Activated naive CD4-positive, alpha-beta T cell (primary cell): ENCODE measurements around the gene KCP.

Experiments used
- DNase-seq, 4 experiments: peaks; one replicate each; lab custom pipeline; 2025; lab: John Stamatoyannopoulos, UW

KCP gene

GRCh38 chr7:128874140-128875031, 36.1 kb downstream of the KCP start:
- DNase-seq: no peak

- no peak for DNase-seq
Measured at GRCh38 chr7:128873234-128873633, 37.3 kb downstream of the KCP start.

DNA sequence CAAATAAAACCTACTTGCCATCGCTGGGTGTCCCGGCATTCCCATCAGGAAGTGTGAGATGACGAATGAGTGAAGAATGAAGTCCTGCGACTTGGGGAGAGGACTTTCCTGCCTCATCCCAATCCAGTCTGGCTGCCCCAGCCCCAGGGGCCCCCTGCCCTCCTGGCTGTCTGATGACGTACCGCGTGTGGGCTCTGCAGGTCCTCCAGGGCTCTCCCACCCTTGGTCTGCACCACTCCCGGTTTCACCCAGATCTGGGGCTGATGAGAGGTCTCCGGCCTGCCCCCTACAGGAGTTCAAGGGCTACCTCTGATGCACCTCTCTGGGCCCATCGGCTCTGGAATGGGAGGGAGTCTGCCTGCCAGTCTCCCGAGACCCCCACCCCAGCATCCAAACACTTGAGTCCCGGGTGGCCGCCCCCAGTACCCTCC, 38.1 kb downstream of the KCP start:
- DNase-seq: no peak

- no peak for DNase-seq
Measured at GRCh38 chr7:128871050-128871449, 39.5 kb downstream of the KCP start.

GRCh38 chr7:128869944-128870285, 40.6 kb downstream of the KCP start:
- no peak for DNase-seq

- peak in 1 of 4 experiments; percentile 37 for DNase-seq
Measured at GRCh38 chr7:128869138-128869943, 41.2 kb downstream of the KCP start.

DNA sequence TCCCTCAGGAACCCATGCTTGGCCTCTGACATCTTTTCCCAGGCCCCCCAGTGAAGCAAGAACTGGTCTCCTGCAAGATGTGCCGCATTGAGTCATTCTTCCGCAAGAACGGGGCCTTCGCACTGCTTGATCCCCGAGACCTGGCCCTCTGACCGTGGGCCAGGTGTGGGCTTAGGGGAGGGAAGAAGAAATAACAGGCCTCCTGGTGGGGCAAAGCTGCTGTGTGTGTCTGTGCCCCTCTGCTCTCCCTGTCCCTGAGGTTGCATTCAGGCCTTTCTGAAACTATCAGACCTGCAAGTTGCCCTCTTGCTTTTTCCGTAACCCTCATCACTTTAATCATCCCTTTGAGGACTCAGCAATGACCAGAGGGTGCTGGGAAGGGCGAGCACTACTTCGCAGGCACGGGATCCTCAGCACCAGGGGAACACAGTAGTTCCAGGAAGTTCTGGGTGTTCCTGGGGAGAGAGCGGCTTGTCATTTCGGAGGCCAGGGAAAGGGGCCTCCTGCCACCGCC, 41.8 kb downstream of the KCP start:
- DNase-seq: no peak

DNA sequence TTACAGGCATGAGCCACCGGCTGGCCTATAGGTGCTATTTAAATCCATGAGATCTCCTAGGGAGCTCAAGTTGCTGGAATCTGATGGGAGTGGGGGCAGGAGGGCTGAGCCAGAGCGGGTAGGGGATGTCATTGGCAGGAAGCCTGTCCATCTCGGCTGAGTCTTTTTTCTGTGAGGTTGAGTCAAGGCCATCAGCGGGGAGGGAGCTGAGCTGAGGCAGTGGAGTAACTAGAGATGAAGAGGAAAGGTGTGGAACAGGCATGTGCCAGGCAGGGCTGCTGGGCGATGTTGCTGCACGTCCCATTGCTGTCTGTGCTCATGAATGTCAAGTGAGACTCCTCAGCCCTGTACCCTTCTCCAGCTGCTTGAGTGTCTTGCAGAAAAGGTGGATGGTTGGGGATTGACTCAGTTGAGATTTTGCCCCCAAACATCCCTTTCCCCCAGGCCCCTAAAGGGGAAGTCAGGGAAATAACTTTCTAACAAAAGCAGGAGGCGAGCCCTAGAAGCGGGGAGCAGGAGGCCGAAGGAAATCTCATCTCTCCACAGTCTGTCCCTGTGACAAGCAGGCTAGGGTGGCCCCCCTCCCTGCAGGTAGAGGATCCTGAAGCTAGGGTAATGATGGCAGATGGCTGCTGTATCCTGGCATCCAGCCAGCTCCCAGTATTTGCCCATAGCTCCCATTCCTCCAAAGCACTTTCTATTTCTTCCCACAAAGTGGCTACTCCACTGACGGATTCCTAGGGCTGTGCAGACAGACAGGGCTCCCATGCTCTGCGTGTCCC, 42.5 kb downstream of the KCP start:
- DNase-seq: no peak

GRCh38 chr7:128867241-128867640, 43.3 kb downstream of the KCP start:
- no peak for DNase-seq

- DNase-seq: no peak
Measured at GRCh38 chr7:128865996-128866877, 44.3 kb downstream of the KCP start.

DNA sequence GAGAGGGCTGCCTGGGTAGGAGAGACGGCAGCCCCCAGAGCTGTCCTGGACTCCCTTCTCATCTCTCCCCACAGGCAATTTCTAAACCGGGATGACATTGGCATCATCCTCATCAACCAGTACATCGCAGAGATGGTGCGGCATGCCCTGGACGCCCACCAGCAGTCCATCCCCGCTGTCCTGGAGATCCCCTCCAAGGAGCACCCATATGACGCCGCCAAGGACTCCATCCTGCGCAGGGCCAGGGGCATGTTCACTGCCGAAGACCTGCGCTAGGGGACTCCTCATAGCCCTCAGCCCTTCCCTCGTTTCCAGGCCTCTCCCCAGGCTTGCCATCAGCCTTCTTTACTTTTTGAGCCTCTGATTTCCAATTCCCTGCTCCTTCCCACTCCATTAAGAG, 45.2 kb downstream of the KCP start:
- DNase-seq: no peak

DNA sequence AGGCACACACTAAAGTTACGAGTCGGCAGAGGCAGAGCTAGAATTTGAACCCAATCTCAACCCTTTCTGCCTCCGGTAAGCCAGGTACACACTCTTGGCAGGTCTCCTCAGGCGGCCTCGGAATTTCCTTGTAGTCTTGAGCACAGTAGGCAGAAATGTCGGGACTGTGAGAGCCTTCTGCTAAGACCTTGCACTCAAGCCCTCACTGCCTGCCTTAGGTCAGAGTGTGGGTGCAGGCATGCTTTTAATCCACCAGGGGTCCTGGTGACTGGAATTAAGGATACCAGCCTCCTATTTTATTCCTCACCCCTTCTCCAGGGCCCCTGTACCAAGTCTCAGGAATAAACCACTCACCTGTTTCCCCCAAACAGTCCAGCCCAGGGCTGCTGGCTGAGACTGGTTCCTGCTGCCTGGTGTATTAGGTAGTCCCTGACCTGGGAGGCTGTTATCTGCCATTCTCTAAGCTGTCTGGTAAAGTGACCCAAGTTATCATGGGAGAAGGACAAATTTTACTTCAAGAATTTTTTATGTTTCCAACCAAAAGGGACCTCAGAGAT, 47.0 kb downstream of the KCP start:
- peak in 1 of 4 experiments; percentile 11 for DNase-seq

- DNase-seq: peak; percentile 98 to 99 (median 98)
Measured at GRCh38 chr7:128862571-128863432, 47.7 kb downstream of the KCP start, which contains the start of gene ATP6V1F. TSS of gene ATP6V1F (plus strand) at chr7:128862856. CDS start at chr7:128862905, 49 bp downstream.

DNA sequence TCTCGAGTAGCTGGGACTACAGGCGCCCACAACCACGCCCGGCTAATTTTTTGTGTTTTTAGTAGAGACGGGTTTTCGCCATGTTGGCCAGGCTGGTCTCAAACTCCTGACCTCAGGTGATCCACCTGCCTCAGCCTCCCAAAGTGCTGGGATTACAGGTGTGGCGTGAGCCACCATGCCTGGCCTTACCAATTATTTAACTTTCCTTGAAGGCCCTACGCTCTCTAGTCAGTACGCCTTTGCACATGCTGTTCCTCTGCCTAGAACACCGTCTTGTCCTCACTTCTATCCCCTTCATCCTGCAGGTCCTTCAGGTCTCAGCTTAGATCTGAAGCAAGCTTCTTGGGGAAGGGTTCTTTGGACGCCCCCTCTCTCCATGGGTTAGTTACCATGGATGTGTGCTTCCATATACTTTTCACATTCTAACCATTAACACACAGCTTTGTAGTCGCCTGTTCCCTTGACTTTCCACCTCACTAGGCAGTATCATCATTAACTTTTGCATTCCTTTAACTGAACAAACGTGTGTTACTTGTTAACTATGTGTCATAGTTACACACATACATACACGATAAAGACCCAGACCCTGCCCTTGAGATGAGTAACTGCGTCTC, 48.4 kb downstream of the KCP start:
- no peak for DNase-seq

- DNase-seq: no peak
Measured at GRCh38 chr7:128860158-128861073, 50.1 kb downstream of the KCP start.

GRCh38 chr7:128859232-128860157, 51.0 kb downstream of the KCP start:
- DNase-seq: no peak
